Type B pancreatic cell (in vitro differentiated cells): ENCODE data around the gene HIBADH. TPM values are rescaled to one million over a fixed set of nuclear protein-coding genes. Genes with fewer than 3 reads are reported as not detected.

Experiments used
- DNase-seq: peaks from one replicate; pipeline ENCODE4 v3.0.0; 2021; ENCODE audit warnings: mixed read lengths; ENCODE audit not compliant: unreplicated experiment; ENCODE audit errors: extremely low spot score
- H3K27ac Mint-ChIP-seq: 2 replicates; pipeline ENCODE4 v1.8.0; 2021; ENCODE audit warnings: mild to moderate bottlenecking, mixed read lengths
- H3K27me3 Mint-ChIP-seq: 2 replicates; pipeline ENCODE4 v1.8.0; 2021; ENCODE audit warnings: mixed read lengths
- H3K36me3 Mint-ChIP-seq: 2 replicates; pipeline ENCODE4 v1.8.0; 2021; ENCODE audit warnings: mixed read lengths
- H3K4me1 Mint-ChIP-seq: one replicate; pipeline ENCODE4 v1.8.0; 2021; ENCODE audit warnings: mixed read lengths; ENCODE audit not compliant: unreplicated experiment
- H3K4me3 Mint-ChIP-seq: 2 replicates; pipeline ENCODE4 v1.8.0; 2021; ENCODE audit warnings: mild to moderate bottlenecking, mixed read lengths
- H3K9me3 Mint-ChIP-seq: 2 replicates; pipeline ENCODE4 v1.8.0; 2021; ENCODE audit warnings: mixed read lengths
- CTCF ChIP-seq: fragments of 200-600 bp; sonication (generic); conservative IDR thresholded peaks from 2 replicates; pipeline ENCODE4 v1.5.0; 2021; ENCODE audit warnings: antibody characterized with exemption, mild to moderate bottlenecking
- total RNA-seq: library from RNA; stranded (reverse); gene quantifications from 2 replicates; pipeline ENCODE4 v1.2.1, GENCODE V29; 2021; ENCODE audit warnings: low replicate concordance

Gene HIBADH
- total RNA-seq, 1 donor from 2014 or later: 37.1 TPM

- TF ChIP-seq CTCF: no peak
- no peaks in the 10 kb centered on the region for H3K27me3 Mint-ChIP-seq
- no peak overlapping the region for H3K4me3 Mint-ChIP-seq
- H3K9me3 Mint-ChIP-seq: peaks cover 7% of the 10 kb centered on the region
- no peaks in the 10 kb centered on the region for H3K4me1 Mint-ChIP-seq
- H3K27ac Mint-ChIP-seq: no peak overlapping the region
- DNase-seq: no peak
- H3K36me3 Mint-ChIP-seq: peaks cover 26% of the 10 kb centered on the region
These were observed 93.6 kb downstream of the HIBADH start for GRCh38 chr7:27569106-27569505.

GRCh38 chr7:27567266-27567665 lies 95.4 kb downstream of the HIBADH start:
- DNase-seq: no peak
- Mint-ChIP-seq H3K27me3 (no peaks in the 10 kb centered on the region), H3K36me3 (peaks cover 30% of the 10 kb centered on the region), H3K9me3 (peaks cover 11% of the 10 kb centered on the region), H3K4me3 (no peak overlapping the region), H3K27ac (no peak overlapping the region), H3K4me1 (no peaks in the 10 kb centered on the region)
- no peak for TF ChIP-seq CTCF

GRCh38 chr7:27564881-27565482 lies 97.7 kb downstream of the HIBADH start:
- no peaks in the 10 kb centered on the region for H3K4me1 Mint-ChIP-seq
- no peak for DNase-seq
- no peaks in the 10 kb centered on the region for H3K27me3 Mint-ChIP-seq
- no peak overlapping the region for H3K27ac Mint-ChIP-seq
- peaks cover 34% of the 10 kb centered on the region for H3K36me3 Mint-ChIP-seq
- H3K9me3 Mint-ChIP-seq: peaks cover 11% of the 10 kb centered on the region
- no peak overlapping the region for H3K4me3 Mint-ChIP-seq
- TF ChIP-seq CTCF: no peak

- DNase-seq: no peak
- no peak overlapping the region for H3K4me3 Mint-ChIP-seq
- H3K9me3 Mint-ChIP-seq: peaks cover 11% of the 10 kb centered on the region
These were observed 101.9 kb downstream of the HIBADH start for GRCh38 chr7:27560706-27561235.

DNA sequence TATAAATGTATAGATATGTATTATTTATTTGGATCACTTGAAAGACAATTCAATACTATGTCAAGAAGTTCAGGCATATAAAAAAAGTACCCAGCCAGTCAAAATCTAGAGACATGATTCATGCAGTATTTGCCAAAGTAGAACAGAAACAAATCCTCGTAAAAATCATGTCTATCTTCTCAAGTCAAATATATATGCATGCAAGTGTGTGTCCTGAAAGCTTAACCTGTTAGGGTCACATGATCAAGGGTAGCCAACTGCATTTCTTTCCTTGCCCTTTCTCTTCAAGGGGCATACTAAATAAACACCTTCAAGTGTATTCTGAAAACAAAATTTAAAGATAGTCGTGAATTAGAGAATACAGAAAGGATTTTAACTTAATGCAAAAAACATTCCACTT lies 107.0 kb downstream of the HIBADH start:
- Mint-ChIP-seq H3K27me3 (no peaks in the 10 kb centered on the region), H3K4me3 (no peak overlapping the region)
- DNase-seq: no peak

More at GRCh38 chr7:27560706-27561235, 101.9 kb downstream of the HIBADH start:
- no peaks in the 10 kb centered on the region for H3K4me1 Mint-ChIP-seq
- no peak for TF ChIP-seq CTCF
- no peak overlapping the region for H3K27ac Mint-ChIP-seq
- no peaks in the 10 kb centered on the region for H3K27me3 Mint-ChIP-seq
- H3K36me3 Mint-ChIP-seq: peaks cover 24% of the 10 kb centered on the region

More for the DNA sequence above, 107.0 kb downstream of the HIBADH start:
- H3K27ac Mint-ChIP-seq: no peak overlapping the region
- TF ChIP-seq CTCF: no peak
- H3K9me3 Mint-ChIP-seq: no peaks in the 10 kb centered on the region
- H3K4me1 Mint-ChIP-seq: peaks cover 9% of the 10 kb centered on the region
- peaks cover 8% of the 10 kb centered on the region for H3K36me3 Mint-ChIP-seq
